ENCODE results near the gene SLC7A6OS.

The SLC7A6OS gene

DNA sequence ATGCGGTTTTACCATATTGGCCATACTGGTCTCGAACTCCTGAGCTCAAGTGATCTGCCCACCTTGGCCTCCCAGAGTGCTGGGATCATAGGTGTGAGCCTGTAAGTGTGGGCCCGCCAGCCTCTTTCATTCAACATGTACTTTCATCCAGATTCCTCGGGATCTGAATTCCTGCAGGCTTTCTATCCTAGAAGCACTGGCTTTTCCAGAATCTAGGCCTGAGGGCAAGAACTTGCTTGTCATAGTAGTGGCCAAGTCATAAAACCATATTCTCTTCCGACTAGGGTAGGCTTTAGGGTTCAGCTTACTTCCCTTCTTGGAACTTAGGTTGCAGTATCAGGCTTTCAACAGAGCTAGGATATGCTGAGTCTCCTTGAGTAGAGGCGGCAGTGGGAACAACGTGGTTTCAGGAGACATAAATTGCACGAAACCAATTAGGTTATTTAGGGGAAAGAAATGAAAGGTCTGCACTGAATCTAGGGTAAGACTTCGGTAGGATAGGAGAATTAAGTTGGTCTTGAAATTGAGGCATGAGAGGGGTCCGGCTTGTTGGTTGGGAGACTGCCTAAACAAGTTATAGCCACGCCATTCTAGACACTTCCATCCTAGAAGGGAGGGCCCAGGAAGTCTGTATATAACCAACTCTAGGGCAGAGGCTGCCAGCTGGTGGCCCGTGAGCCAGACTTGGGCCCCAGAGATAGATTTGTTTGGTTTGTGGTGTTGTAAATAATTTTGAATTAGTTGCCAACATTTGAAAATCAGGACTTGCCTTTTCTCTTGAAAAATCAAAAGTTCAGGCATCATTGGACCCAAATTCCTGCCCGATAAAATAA, 30.8 kb downstream of the SLC7A6OS start:
- H3K4me3 ChIP-seq (ENCODE audit: low read depth, low read length): no peak overlapping the region
- no peaks in the 10 kb centered on the region for H3K9me3 ChIP-seq (ENCODE audit: severe bottlenecking)
- TF ChIP-seq, protein P1, sequence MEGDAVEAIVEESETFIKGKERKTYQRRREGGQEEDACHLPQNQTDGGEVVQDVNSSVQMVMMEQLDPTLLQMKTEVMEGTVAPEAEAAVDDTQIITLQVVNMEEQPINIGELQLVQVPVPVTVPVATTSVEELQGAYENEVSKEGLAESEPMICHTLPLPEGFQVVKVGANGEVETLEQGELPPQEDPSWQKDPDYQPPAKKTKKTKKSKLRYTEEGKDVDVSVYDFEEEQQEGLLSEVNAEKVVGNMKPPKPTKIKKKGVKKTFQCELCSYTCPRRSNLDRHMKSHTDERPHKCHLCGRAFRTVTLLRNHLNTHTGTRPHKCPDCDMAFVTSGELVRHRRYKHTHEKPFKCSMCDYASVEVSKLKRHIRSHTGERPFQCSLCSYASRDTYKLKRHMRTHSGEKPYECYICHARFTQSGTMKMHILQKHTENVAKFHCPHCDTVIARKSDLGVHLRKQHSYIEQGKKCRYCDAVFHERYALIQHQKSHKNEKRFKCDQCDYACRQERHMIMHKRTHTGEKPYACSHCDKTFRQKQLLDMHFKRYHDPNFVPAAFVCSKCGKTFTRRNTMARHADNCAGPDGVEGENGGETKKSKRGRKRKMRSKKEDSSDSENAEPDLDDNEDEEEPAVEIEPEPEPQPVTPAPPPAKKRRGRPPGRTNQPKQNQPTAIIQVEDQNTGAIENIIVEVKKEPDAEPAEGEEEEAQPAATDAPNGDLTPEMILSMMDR (IDR thresholded peaks at IDR 0.05; ENCODE audit: low read depth, low read length): no peak
- no peaks in the 10 kb centered on the region for H3K27me3 ChIP-seq (ENCODE audit: insufficient read depth, low read depth, severe bottlenecking)
- H3K36me3 ChIP-seq: peaks cover 28% of the 10 kb centered on the region
- DNase-seq: no peak
- H3K27ac ChIP-seq: no peak overlapping the region

DNA sequence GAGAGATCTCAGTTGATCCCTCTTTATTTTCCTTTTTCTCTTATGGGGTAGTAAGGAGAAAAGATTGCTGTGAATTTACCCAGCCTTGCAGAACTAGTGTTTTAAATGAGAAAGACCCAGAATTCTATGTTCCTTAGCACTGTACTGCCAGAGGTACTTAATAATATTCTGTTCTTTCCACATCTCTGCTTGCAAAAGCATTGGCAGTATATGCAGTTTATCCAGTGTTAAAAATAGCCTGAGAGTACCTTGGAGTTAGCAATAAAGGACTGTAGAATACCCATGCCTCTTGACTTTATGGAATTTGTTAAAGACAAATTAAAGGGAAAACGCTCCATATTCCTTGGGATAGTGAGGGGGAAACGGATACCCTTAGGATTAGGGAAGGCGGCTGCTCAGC, 34.5 kb downstream of the SLC7A6OS start:
- Histone ChIP-seq H3K27me3 (ENCODE audit: insufficient read depth, low read depth, severe bottlenecking) (no peaks in the 10 kb centered on the region), H3K4me3 (ENCODE audit: low read depth, low read length) (no peak overlapping the region), H3K9me3 (ENCODE audit: severe bottlenecking) (no peaks in the 10 kb centered on the region), H3K36me3 (peaks cover 33% of the 10 kb centered on the region), H3K27ac (peak overlapping the region; percentile 61)
- DNase-seq: no peak
- TF ChIP-seq, protein P1 (IDR thresholded peaks at IDR 0.05; ENCODE audit: low read depth, low read length): no peak

- Histone ChIP-seq H3K9me3 (ENCODE audit: severe bottlenecking) (no peaks in the 10 kb centered on the region), H3K27me3 (ENCODE audit: insufficient read depth, low read depth, severe bottlenecking) (no peaks in the 10 kb centered on the region), H3K4me3 (ENCODE audit: low read depth, low read length) (no peak overlapping the region), H3K36me3 (peaks cover 31% of the 10 kb centered on the region), H3K27ac (peak overlapping the region; percentile 61)
- no peak for DNase-seq
- TF ChIP-seq, protein P1 (IDR thresholded peaks at IDR 0.05; ENCODE audit: low read depth, low read length): no peak
These were observed 35.0 kb downstream of the SLC7A6OS start for GRCh38 chr16:68275611-68276191.

GRCh38 chr16:68274441-68274840, 36.3 kb downstream of the SLC7A6OS start:
- Histone ChIP-seq H3K27ac (no peak overlapping the region), H3K4me3 (ENCODE audit: low read depth, low read length) (no peak overlapping the region), H3K9me3 (ENCODE audit: severe bottlenecking) (no peaks in the 10 kb centered on the region), H3K36me3 (peaks cover 24% of the 10 kb centered on the region), H3K27me3 (ENCODE audit: insufficient read depth, low read depth, severe bottlenecking) (no peaks in the 10 kb centered on the region)
- DNase-seq: no peak
- TF ChIP-seq, protein P1 (IDR thresholded peaks at IDR 0.05; ENCODE audit: low read depth, low read length): no peak

DNA sequence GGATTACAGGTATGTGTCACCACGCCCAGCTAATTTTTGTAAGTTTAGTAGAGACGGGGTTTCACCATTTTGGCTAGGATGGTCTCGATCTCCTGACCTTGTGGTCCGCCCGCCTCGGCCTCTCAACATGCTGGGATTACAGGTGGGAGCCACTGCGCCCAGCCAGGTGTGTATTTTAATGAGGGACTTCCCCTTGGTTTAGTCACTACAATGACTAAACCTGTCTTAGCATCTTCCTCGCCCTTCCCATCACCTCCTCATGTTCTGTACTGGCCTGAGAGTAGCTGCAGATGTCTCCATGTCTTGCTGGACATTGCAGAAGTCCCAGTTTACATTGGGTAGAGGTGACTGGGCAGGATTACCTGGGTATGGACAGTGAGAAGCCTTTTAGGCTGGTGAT, 36.9 kb downstream of the SLC7A6OS start:
- Histone ChIP-seq H3K36me3 (peaks cover 20% of the 10 kb centered on the region), H3K4me3 (ENCODE audit: low read depth, low read length) (no peak overlapping the region), H3K27ac (no peak overlapping the region), H3K27me3 (ENCODE audit: insufficient read depth, low read depth, severe bottlenecking) (no peaks in the 10 kb centered on the region), H3K9me3 (ENCODE audit: severe bottlenecking) (no peaks in the 10 kb centered on the region)
- TF ChIP-seq, protein P1 (IDR thresholded peaks at IDR 0.05; ENCODE audit: low read depth, low read length): no peak
- no peak for DNase-seq
